NB4 (cell line): ENCODE measurements around the gene ST3GAL4.
A peak's percentile ranks its signal among the peaks of the same experiment; 100 is the strongest.

Experiments used
- MYC ChIP-seq: IDR thresholded peaks from 2 replicates; pipeline ENCODE4 v1.6.1; 2011; ENCODE audit warnings: low read depth, low read length
- POLR2A ChIP-seq: IDR thresholded peaks from 2 replicates; pipeline ENCODE4 v1.6.1; 2011; ENCODE audit warnings: mild to moderate bottlenecking; ENCODE audit not compliant: insufficient read length; ENCODE audit errors: extremely low read depth
- TF ChIP-seq, protein P1 (sequence below): IDR thresholded peaks from one replicate; pipeline ENCODE4 v1.5.1; 2012; ENCODE audit warnings: low read depth, low read length

GRCh38 chr11:126355324-126355925 is at the start of gene ST3GAL4:
- TF ChIP-seq, protein P1, sequence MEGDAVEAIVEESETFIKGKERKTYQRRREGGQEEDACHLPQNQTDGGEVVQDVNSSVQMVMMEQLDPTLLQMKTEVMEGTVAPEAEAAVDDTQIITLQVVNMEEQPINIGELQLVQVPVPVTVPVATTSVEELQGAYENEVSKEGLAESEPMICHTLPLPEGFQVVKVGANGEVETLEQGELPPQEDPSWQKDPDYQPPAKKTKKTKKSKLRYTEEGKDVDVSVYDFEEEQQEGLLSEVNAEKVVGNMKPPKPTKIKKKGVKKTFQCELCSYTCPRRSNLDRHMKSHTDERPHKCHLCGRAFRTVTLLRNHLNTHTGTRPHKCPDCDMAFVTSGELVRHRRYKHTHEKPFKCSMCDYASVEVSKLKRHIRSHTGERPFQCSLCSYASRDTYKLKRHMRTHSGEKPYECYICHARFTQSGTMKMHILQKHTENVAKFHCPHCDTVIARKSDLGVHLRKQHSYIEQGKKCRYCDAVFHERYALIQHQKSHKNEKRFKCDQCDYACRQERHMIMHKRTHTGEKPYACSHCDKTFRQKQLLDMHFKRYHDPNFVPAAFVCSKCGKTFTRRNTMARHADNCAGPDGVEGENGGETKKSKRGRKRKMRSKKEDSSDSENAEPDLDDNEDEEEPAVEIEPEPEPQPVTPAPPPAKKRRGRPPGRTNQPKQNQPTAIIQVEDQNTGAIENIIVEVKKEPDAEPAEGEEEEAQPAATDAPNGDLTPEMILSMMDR, result no peak
- peak; percentile 73 for TF ChIP-seq POLR2A
- peak; percentile 48; the same call in 1 of the 2 replicates for TF ChIP-seq MYC
